Retinal pigment epithelial cell (primary cell): ENCODE results near the gene PTPRH.
A peak's percentile ranks its signal among the peaks of the same experiment; 100 is the strongest.

ENCODE experiments used
- DNase-seq: peaks from one replicate; pipeline ENCODE4 v3.0.0-alpha.2; 2010; ENCODE audit warnings: low read depth
- H3K4me3 ChIP-seq: 2 replicates; pipeline ENCODE4 v1.5.1; 2011; ENCODE audit warnings: mild to moderate bottlenecking, low read length, control low read depth, moderate library complexity
- TF ChIP-seq, protein P1 (sequence below): conservative IDR thresholded peaks from 2 replicates; pipeline ENCODE4 v1.5.1; 2011; ENCODE audit warnings: low read depth, low read length, control low read depth, inconsistent platforms

The PTPRH gene

DNA sequence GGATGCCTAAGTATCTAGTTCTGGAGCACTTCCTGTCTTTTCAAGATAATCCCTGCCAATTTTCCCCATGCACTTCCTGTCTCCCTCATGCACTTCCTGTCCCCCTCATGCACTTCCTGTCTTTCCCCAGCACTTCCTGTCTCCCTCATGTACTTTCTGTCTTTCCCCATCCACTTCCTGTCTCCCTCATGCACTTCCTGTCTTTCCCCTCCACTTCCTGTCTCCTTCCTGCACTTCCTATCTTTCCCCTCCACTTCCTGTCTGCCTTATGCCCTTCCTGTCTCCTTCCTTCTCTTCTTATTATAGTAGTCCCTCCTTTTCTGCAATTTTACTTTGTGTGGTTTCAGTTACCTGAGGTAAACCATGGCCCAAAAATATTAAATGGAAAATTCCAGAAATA is 57.3 kb downstream of the PTPRH start:
- no peak overlapping the region for H3K4me3 ChIP-seq
- DNase-seq: no peak
- TF ChIP-seq, protein P1, sequence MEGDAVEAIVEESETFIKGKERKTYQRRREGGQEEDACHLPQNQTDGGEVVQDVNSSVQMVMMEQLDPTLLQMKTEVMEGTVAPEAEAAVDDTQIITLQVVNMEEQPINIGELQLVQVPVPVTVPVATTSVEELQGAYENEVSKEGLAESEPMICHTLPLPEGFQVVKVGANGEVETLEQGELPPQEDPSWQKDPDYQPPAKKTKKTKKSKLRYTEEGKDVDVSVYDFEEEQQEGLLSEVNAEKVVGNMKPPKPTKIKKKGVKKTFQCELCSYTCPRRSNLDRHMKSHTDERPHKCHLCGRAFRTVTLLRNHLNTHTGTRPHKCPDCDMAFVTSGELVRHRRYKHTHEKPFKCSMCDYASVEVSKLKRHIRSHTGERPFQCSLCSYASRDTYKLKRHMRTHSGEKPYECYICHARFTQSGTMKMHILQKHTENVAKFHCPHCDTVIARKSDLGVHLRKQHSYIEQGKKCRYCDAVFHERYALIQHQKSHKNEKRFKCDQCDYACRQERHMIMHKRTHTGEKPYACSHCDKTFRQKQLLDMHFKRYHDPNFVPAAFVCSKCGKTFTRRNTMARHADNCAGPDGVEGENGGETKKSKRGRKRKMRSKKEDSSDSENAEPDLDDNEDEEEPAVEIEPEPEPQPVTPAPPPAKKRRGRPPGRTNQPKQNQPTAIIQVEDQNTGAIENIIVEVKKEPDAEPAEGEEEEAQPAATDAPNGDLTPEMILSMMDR: no peak

DNA sequence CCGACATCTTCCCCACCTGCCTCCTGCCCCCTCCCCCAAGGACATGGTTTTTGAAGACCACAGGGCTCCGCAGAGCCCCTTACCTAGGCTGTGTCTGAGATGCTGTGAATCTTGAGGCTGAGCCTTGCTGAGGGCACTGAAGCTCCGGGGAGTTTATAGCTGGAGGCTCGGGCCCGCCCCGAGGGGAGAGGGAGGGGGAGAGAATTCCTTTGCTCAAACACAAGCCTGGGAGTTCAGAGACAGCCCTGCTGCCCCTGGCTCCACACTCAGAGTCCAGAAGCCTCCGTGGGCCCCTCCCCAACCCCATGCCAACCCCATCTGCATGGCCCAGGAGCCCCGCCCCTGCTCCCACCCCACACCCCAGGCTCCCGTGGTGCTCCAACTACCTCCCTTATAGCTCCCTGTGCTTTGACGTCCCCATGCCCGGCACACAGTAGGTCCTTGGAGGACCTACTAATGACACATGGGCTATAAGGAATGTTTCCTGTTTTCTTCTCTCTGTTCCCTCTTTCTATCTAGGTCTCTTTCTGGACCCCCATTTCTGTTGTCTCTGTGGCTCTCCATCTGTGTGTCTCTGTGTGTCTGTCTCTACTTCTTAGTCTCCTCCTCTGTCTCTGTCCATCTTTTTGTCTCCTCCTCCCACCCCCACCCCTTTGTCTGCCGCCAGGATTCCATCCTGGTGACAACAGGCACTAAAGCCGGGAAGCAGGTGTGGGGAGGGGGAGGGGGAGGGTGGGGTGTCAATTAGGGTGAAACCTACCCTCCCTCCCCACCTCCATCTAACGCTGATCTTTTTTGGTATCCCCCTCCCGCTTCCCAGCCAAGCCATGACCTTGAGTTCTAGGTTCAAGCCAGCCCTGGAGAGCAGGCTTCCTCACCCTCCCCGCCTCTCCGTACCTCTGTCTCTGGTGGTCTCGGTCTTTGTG is 60.0 kb downstream of the PTPRH start, which contains the start of gene TNNT1:
TNNT1 (minus strand) TSS at position 129 of the 926 bp plus-strand sequence. CDS start 2,049 bp downstream, outside the sequence.
- TF ChIP-seq, protein P1: no peak

DNA sequence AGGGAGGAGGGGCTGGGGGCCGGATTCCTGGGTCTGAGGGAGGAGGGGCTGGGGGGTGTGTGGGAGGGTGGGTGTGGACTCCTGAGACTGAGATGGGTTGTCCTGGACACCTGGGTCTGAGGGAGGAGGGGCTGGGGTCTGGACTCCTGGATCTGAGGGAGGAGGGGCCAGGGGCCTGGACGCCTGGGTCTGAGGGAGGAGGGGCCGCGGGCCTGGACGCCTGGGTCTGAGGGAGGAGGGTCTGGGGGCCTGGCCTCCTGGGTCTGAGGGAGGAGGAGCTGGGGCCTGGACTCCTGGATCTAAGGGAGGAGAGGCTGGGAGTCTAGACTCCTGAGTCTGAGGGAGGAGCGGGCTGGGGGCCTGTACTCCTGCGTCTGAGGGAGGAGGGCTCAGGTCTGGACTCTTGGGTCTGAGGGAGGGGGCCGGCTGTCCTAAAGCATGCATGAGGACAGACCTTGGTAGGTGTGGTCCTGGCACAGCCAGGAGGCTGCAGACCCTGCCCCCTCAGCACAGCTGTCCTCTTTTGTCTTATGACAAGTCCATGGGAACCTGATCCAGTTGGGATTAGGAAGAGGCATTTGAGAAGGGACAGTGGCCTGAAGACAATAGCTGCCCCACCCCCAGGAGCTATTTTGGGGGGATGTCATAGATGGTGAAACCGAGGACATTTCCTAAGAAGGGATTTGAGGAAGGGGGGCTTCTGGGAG is 61.6 kb downstream of the PTPRH start:
- no peak for DNase-seq

More for the DNA sequence above, 60.0 kb downstream of the PTPRH start, which contains the start of gene TNNT1:
- no peak within 1 kb of the TSS for H3K4me3 ChIP-seq
- DNase-seq: no peak

DNA sequence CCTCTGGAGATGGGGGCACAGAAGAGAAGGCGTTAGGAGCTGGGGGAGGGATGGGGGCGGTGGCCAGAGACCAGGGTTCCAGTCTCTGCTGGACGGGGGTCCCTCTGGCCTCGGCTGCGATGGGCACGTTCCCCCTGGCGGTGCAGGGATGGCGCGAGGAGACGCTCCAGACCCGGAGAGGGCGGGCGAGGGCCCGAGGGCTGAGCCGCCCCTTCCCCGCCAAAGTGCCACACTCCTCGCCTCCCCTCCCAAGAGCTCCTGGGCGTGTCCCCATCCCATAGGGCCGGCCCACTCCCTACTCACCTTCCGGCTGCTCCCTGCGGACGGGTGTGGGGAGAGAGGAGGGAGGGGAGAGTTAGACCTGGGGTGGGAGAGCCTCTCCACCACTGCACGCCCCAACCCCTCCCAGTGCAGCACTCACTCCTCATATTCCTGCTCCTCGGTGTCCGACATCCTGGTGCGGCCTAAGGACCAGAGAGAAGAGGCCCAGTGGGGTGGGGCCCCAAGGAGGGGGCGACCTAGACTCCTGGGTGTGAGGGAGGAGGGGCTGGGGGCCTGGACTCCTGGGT is 62.5 kb downstream of the PTPRH start:
- no peak overlapping the region for H3K4me3 ChIP-seq
- TF ChIP-seq, protein P1: no peak
- no peak for DNase-seq

More for the DNA sequence above, 61.6 kb downstream of the PTPRH start:
- H3K4me3 ChIP-seq: no peak overlapping the region
- TF ChIP-seq, protein P1: no peak

DNA sequence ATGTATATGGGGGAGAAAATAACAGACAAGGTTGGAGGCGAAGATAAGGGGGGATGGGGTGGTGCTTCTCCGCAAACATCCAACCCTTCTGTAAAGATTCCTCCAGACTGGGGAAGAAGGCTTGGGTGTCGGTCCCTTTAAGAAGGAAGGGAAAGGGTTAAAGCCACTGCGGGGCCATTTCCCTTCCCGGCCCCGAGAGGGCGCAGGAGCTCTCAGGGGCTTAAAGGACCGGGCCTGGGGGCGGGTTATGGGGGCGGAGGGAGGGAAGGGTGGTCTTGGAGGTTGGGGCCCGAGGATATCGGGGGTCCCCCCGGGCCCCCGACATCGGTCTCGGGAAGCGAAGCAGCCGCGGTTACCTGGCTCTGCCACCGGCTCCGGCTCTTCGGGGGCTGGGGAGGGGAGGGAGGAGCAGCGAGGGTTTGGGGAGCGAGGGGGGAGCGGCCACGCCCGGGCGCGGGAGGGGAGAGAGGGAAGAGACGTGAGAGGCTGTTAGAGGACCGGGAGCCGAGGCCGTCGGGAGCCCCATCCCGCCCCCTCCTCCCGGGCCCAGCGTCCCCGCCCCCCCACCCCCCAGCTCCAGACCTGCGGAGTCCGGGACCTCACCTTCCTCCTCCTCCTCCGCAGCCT is 63.1 kb downstream of the PTPRH start:
- TF ChIP-seq, protein P1: peak; percentile 67
- H3K4me3 ChIP-seq: no peak overlapping the region
- no peak for DNase-seq

DNA sequence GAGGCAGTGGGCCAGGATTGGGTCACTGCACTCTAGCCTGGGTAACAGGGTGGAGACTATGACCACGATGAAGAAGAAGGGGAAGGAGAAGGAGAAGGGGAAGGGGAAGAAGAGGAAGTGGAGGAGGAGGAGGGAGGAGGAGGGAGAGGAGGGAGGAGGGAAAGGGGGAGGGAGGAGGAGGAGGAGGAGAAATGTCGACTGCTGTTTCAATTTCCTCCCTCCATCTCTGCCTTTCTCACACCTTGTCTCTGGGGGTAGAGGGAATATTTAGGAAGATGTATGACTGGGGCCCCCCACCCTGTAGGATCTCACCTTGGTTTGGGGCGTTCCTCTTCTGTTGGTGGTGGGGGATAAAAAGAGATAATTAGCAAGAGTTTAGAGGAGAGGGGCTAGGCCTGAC is 64.1 kb downstream of the PTPRH start:
- H3K4me3 ChIP-seq: no peak overlapping the region

More for the DNA sequence above, 64.1 kb downstream of the PTPRH start:
- TF ChIP-seq, protein P1: no peak
- DNase-seq: no peak
